Endothelial cell of umbilical vein (primary cell): ENCODE measurements around the gene THTPA. TPM values are rescaled to one million over a fixed set of nuclear protein-coding genes. Genes with fewer than 3 reads are reported as not detected.
"Not testable (repeated sequence)": the region's sequence is repeated elsewhere in the genome, so short reads cannot be mapped to it uniquely, and the experiment has no call there.

Source experiments
- BruUV-seq: library from RNA; stranded (reverse); fragments of 400-500 nt; replicated peaks from 2 replicates; lab custom pipeline; 2021; lab: Mats Ljungman, UMichigan
- CTCF ChIA-PET: fragments of 300-600, 350-600 bp; sonication (Branson Sonifier 250); formaldehyde crosslinking; loops from one replicate; lab custom pipeline; 2021; ENCODE audit warnings: antibody characterized with exemption, inconsistent platforms; lab: Charles Lee
- POLR2A ChIA-PET: fragments of 300-600, 350-600 bp; sonication (Branson Sonifier 250); formaldehyde crosslinking; loops from one replicate; lab custom pipeline; 2021; ENCODE audit warnings: antibody characterized with exemption, inconsistent platforms; lab: Charles Lee
- DNase-seq: peaks from one replicate; pipeline ENCODE4 v3.0.0-alpha.2; 2011; ENCODE audit warnings: low read depth, low spot score
- FAIRE-seq: peaks from 2 replicates; lab custom pipeline; 2011; peaks lifted over from hg19 to GRCh38; lab: Jason Lieb, UNC
- H2AFZ ChIP-seq: 2 replicates; pipeline ENCODE4 v1.6.0; 2012; ENCODE audit warnings: low read depth, low read length, control low read depth, inconsistent platforms
- H3K27ac ChIP-seq: 2 replicates; pipeline ENCODE4 v1.5.1; 2011; ENCODE audit warnings: low read depth, mild to moderate bottlenecking, control low read depth, low read length, moderate library complexity; ENCODE audit not compliant: insufficient read depth
- H3K27me3 ChIP-seq, 2 experiments: 2 replicates each; pipeline versions ENCODE4 v1.6.0 to v1.6.1; 2011; ENCODE audit warnings: low read length in 2 of 2, mixed read lengths in 1 of 2; ENCODE audit not compliant: control insufficient read depth in 2 of 2, insufficient read depth in 2 of 2
- H3K36me3 ChIP-seq, 2 experiments: 2 replicates in 1 of 2; 3 replicates in 1 of 2; pipeline ENCODE4 v1.5.1; 2011; ENCODE audit warnings: low read length in 2 of 2, mild to moderate bottlenecking in 1 of 2, moderate library complexity in 1 of 2; ENCODE audit not compliant: control insufficient read depth in 2 of 2, insufficient read depth in 2 of 2; ENCODE audit errors: extremely low read depth in 1 of 2
- H3K4me1 ChIP-seq: 3 replicates; pipeline ENCODE4 v1.5.1; 2011; ENCODE audit warnings: mild to moderate bottlenecking, low read length; ENCODE audit not compliant: control insufficient read depth, insufficient read depth; ENCODE audit errors: extremely low read depth
- H3K4me2 ChIP-seq: 2 replicates; pipeline ENCODE4 v1.6.1; 2011; ENCODE audit warnings: low read length, control low read depth, mixed read lengths; ENCODE audit not compliant: insufficient read depth
- H3K4me3 ChIP-seq, 3 experiments: fragments of 200-600 bp in 1 of 3; sonication (generic), shearing (Covaris generic) in 1 of 3; replicated peaks in 1 of 3; 2 replicates each; pipeline ENCODE4 v1.5.1; 2011 to 2016; ENCODE audit warnings: control low read depth in 3 of 3, low read length in 3 of 3, mild to moderate bottlenecking in 2 of 3, inconsistent platforms in 1 of 3, low read depth in 1 of 3, moderate library complexity in 1 of 3; ENCODE audit not compliant: insufficient read depth in 1 of 3
- H3K79me2 ChIP-seq: 2 replicates; pipeline ENCODE4 v1.6.0; 2012; ENCODE audit warnings: low read length, inconsistent platforms; ENCODE audit not compliant: control insufficient read depth, insufficient read depth
- H3K9ac ChIP-seq: replicated peaks from 2 replicates; pipeline ENCODE3; 2011; ENCODE audit warnings: low read length, control low read depth; ENCODE audit not compliant: insufficient read depth; ENCODE audit errors: extremely low read depth
- H3K9me1 ChIP-seq: replicated peaks from 3 replicates; pipeline ENCODE4 v1.6.0; 2011; ENCODE audit warnings: mild to moderate bottlenecking, low read length; ENCODE audit not compliant: control insufficient read depth, insufficient read depth; ENCODE audit errors: extremely low read depth
- H3K9me3 ChIP-seq: replicated peaks from 2 replicates; pipeline ENCODE4 v1.5.1; 2012; ENCODE audit warnings: low read length, inconsistent platforms; ENCODE audit not compliant: control insufficient read depth, insufficient read depth
- H4K20me1 ChIP-seq: replicated peaks from 2 replicates; pipeline ENCODE3; 2011; ENCODE audit warnings: mild to moderate bottlenecking, low read length; ENCODE audit not compliant: control insufficient read depth, insufficient read depth; ENCODE audit errors: extremely low read depth
- CTCF ChIP-seq, 2 donors: IDR thresholded peaks; 1 replicate in 1 of 2; 2 replicates in 1 of 2; pipeline ENCODE4 v1.5.1; 2011; ENCODE audit warnings: low read length in 2 of 2, mild to moderate bottlenecking in 2 of 2, moderate library complexity in 2 of 2, control low read depth in 1 of 2, inconsistent platforms in 1 of 2, low read depth in 1 of 2; ENCODE audit not compliant: insufficient read depth in 1 of 2; ENCODE audit errors: extremely low read depth in 1 of 2
- FOS ChIP-seq: IDR thresholded peaks from 2 replicates; pipeline ENCODE4 v1.6.1; 2011; ENCODE audit warnings: mild to moderate bottlenecking, low read length, moderate library complexity, borderline replicate concordance; ENCODE audit not compliant: insufficient read depth
- POLR2AphosphoS5 ChIP-seq: IDR thresholded peaks from 2 replicates; pipeline ENCODE4 v1.6.1; 2012; ENCODE audit warnings: low read depth, mild to moderate bottlenecking, control low read depth, low read length, moderate library complexity; ENCODE audit not compliant: insufficient read depth
- dilution Hi-C: fragments of 300-500 bp; cut with MboI; formaldehyde crosslinking; loops from one replicate; pipeline ENCODE4 v1.15.0; 2019; ENCODE audit warnings: low sequenced_read_pairs; ENCODE audit not compliant: extremely low pct_ligation_motif_present
- intact Hi-C: fragments of 100-400 bp; cut with micrococcal nuclease; formaldehyde crosslinking; loops from one replicate; pipeline ENCODE4 v1.10.0; 2022
- polyA plus RNA-seq, 4 experiments: library from polyadenylated mRNA; depleted of rRNA in 3 of 4; stranded (reverse) in 3 of 4; unstranded in 1 of 4; fragments of >200 nt; gene quantifications; 2 replicates each; pipeline versions ENCODE4 v1.2.1 to v1.2.3, GENCODE V29; 2011 to 2012; ENCODE audit warnings: missing spikeins in 1 of 4
- total RNA-seq: library from RNA; stranded (reverse); gene quantifications from 2 replicates; pipeline ENCODE4 v1.2.3, GENCODE V29; 2021

The THTPA gene
- total and polyA plus RNA-seq, 2 donors (not counting 3 experiments of a cell fraction or from before 2014, with no cell fraction given), result 10.8 to 12.5 TPM

GRCh38 chr14:23609001-23609400, 52.9 kb downstream of the THTPA start:
- dilution Hi-C loops (no loop called here), intact Hi-C loops (no loop called here)
- Histone ChIP-seq H3K9me1 (no peaks in the 10 kb centered on the region), H3K9me3 (no peaks in the 10 kb centered on the region), H3K27me3 (no peaks in the 10 kb centered on the region), H3K4me3 (no peak overlapping the region), H2AFZ (no peak overlapping the region), H3K79me2 (no peaks in the 10 kb centered on the region), H3K36me3 (no peaks in the 10 kb centered on the region), H4K20me1 (no peaks in the 10 kb centered on the region), H3K9ac (no peak overlapping the region), H3K4me2 (no peak overlapping the region), H3K4me1 (no peaks in the 10 kb centered on the region), H3K27ac (no peak overlapping the region)
- ChIA-PET POLR2A (no interaction called here), CTCF (interaction anchor here (4.0 kb wide), 1 partner anchor 23 kb away, joined by 20 read pairs; no protein-coding TSS in a partner anchor)
- no peak for TF ChIP-seq FOS
- TF ChIP-seq POLR2AphosphoS5, result no peak
- no peak for TF ChIP-seq CTCF (IDR thresholded peaks at IDR 0.05; ENCODE audit: extremely low read depth in 1 of 2, insufficient read depth in 1 of 2, low read depth in 1 of 2, low read length in 2 of 2)
- FAIRE-seq, result no peak
- no TSS peak for BruUV-seq
- no peak for DNase-seq

- POLR2A ChIA-PET, H3K4me2 ChIP-seq, H3K4me3 ChIP-seq, H3K27me3 ChIP-seq, dilution Hi-C loops, H3K4me1 ChIP-seq, H3K27ac ChIP-seq, H3K9ac ChIP-seq, H3K9me1 ChIP-seq, CTCF ChIA-PET, DNase-seq, H3K9me3 ChIP-seq, intact Hi-C loops, H3K79me2 ChIP-seq, FAIRE-seq, H4K20me1 ChIP-seq, H3K36me3 ChIP-seq, H2AFZ ChIP-seq, BruUV-seq: not testable (repeated sequence)
These were observed 53.5 kb downstream of the THTPA start for GRCh38 chr14:23609411-23610089.

Other genes with a start within 250 kb of the THTPA start
- gene BCL2L2, start 249.4 kb upstream of the THTPA start, total RNA-seq, result 24.3 and 26.2 TPM in 2 replicates
- gene BCL2L2, start 249.4 kb upstream of the THTPA start, polyA plus RNA-seq, result 14.7 and 19.9 TPM in 2 replicates
- 218 and 231 TPM in 2 replicates for gene PABPN1, start 234.8 kb upstream of the THTPA start, total RNA-seq
- gene PABPN1, start 234.8 kb upstream of the THTPA start, polyA plus RNA-seq, result 227 and 231 TPM in 2 replicates
- gene SLC22A17, start 203.4 kb upstream of the THTPA start, total RNA-seq, result 1.8 and 4.6 TPM in 2 replicates
- 2.9 and 4.2 TPM in 2 replicates for gene SLC22A17, start 203.4 kb upstream of the THTPA start, polyA plus RNA-seq
- 0.13 TPM in 1 of 2 replicates, not detected in the other for gene EFS, start 191.1 kb upstream of the THTPA start, total RNA-seq
- gene EFS, start 191.1 kb upstream of the THTPA start, polyA plus RNA-seq, result 0.02 and 0.03 TPM in 2 replicates
- not detected in 2 replicates for gene IL25, start 183.5 kb upstream of the THTPA start, total RNA-seq
- gene IL25, start 183.5 kb upstream of the THTPA start, polyA plus RNA-seq, result not detected in 2 replicates
- gene CMTM5, start 179.2 kb upstream of the THTPA start, total RNA-seq, result not detected in 2 replicates
- gene CMTM5, start 179.2 kb upstream of the THTPA start, polyA plus RNA-seq, result not detected in 2 replicates
- not detected in 2 replicates for gene MYH6, start 148.0 kb upstream of the THTPA start, total RNA-seq
- gene MYH6, start 148.0 kb upstream of the THTPA start, polyA plus RNA-seq, result not detected in 2 replicates
- not detected in 2 replicates for gene MYH7, start 120.6 kb upstream of the THTPA start, total RNA-seq
- gene MYH7, start 120.6 kb upstream of the THTPA start, polyA plus RNA-seq, result not detected in 2 replicates
- gene NGDN, start 86.6 kb upstream of the THTPA start, total RNA-seq, result 36.3 and 36.5 TPM in 2 replicates
- gene NGDN, start 86.6 kb upstream of the THTPA start, polyA plus RNA-seq, result 22.1 and 25.6 TPM in 2 replicates
- gene ZFHX2, start 4.5 kb upstream of the THTPA start, total RNA-seq, result 2.0 and 2.3 TPM in 2 replicates
- 0.21 and 0.25 TPM in 2 replicates for gene ZFHX2, start 4.5 kb upstream of the THTPA start, polyA plus RNA-seq
- gene AP1G2, start 11.5 kb downstream of the THTPA start, total RNA-seq, result 30.5 and 39.0 TPM in 2 replicates
- 55.8 and 63.2 TPM in 2 replicates for gene AP1G2, start 11.5 kb downstream of the THTPA start, polyA plus RNA-seq
- gene JPH4, start 22.5 kb downstream of the THTPA start, total RNA-seq, result not detected in 2 replicates
- gene JPH4, start 22.5 kb downstream of the THTPA start, polyA plus RNA-seq, result 0.06 TPM in 1 of 2 replicates, not detected in the other
- 0.44 TPM in 1 of 2 replicates, not detected in the other for gene DHRS2, start 80.1 kb downstream of the THTPA start, total RNA-seq
- 0.10 and 0.11 TPM in 2 replicates for gene DHRS2, start 80.1 kb downstream of the THTPA start, polyA plus RNA-seq